CD4-positive, alpha-beta T cell treated with Interferon alpha-2 for 1 hour (primary cell): ENCODE data around the gene SPATA31E1.
A peak's percentile ranks its signal among the peaks of the same experiment; 100 is the strongest.
"Not testable (repeated sequence)": the region's sequence is repeated elsewhere in the genome, so short reads cannot be mapped to it uniquely, and the experiment has no call there.

Source experiments
- DNase-seq, 2 donors: peaks; one replicate each; pipeline ENCODE4 v3.0.0-alpha.2; 2020 to 2022

SPATA31E1 gene

GRCh38 chr9:87886210-87886932 lies 3.7 kb downstream of the SPATA31E1 start:
- no peak for DNase-seq

- no peak for DNase-seq
Observed at GRCh38 chr9:87886933-87887505, 4.3 kb downstream of the SPATA31E1 start.

- DNase-seq, result no peak
Observed at GRCh38 chr9:87887661-87888480, 5.2 kb downstream of the SPATA31E1 start.

- DNase-seq, result no peak
Observed at GRCh38 chr9:87888501-87888900, 5.8 kb downstream of the SPATA31E1 start.

GRCh38 chr9:87889065-87889881 lies 6.6 kb downstream of the SPATA31E1 start:
- DNase-seq, result no peak

GRCh38 chr9:87889882-87890252 lies 7.2 kb downstream of the SPATA31E1 start:
- no peak for DNase-seq

- no peak for DNase-seq
Observed at GRCh38 chr9:87890837-87891236, 8.2 kb downstream of the SPATA31E1 start.

- DNase-seq, result no peak
Observed at GRCh38 chr9:87891754-87892153, 9.1 kb downstream of the SPATA31E1 start.

GRCh38 chr9:87892956-87893355 lies 10.3 kb downstream of the SPATA31E1 start:
- DNase-seq, result no peak

GRCh38 chr9:87894998-87895625 lies 12.4 kb downstream of the SPATA31E1 start:
- DNase-seq, result no peak

- DNase-seq, result no peak
Observed at GRCh38 chr9:87896891-87897290, 14.2 kb downstream of the SPATA31E1 start.

GRCh38 chr9:87898151-87898550 lies 15.5 kb downstream of the SPATA31E1 start:
- DNase-seq, result no peak

- not testable (repeated sequence) for DNase-seq
Observed at GRCh38 chr9:87902371-87902770, 19.7 kb downstream of the SPATA31E1 start.

- DNase-seq, result no peak
Observed at GRCh38 chr9:87909310-87910041, 26.8 kb downstream of the SPATA31E1 start.

GRCh38 chr9:87910821-87911220 lies 28.1 kb downstream of the SPATA31E1 start:
- no peak for DNase-seq

- DNase-seq, result not testable (repeated sequence)
Observed at GRCh38 chr9:87917662-87918061, 35.0 kb downstream of the SPATA31E1 start, which contains the start of gene SPATA31C1. Gene SPATA31C1 (plus strand): TSS chr9:87917962.

GRCh38 chr9:87919013-87919412 lies 36.3 kb downstream of the SPATA31E1 start:
- not testable (repeated sequence) for DNase-seq

- not testable (repeated sequence) for DNase-seq
Observed at GRCh38 chr9:87921561-87921960, 38.9 kb downstream of the SPATA31E1 start.

- DNase-seq, result peak in 1 of 2 donors; percentile 13
Observed at GRCh38 chr9:87923012-87923411, 40.3 kb downstream of the SPATA31E1 start.

GRCh38 chr9:87924851-87925250 lies 42.2 kb downstream of the SPATA31E1 start:
- DNase-seq, result not testable (repeated sequence)

GRCh38 chr9:87929152-87929551 lies 46.5 kb downstream of the SPATA31E1 start:
- not testable (repeated sequence) for DNase-seq

- DNase-seq, result not testable (repeated sequence)
Observed at GRCh38 chr9:87934444-87934843, 51.8 kb downstream of the SPATA31E1 start.
